Neural cell (in vitro differentiated cells): Measurements from ENCODE around the gene BCO2. TPM values are rescaled to one million over a fixed set of nuclear protein-coding genes. Genes with fewer than 3 reads are reported as not detected.

Experiments
- H2AFZ ChIP-seq: fragments of 200-600, 300-800 bp; sonication (generic), shearing (Covaris generic); 2 replicates; pipeline ENCODE4 v1.6.0; 2014; ENCODE audit warnings: low read depth, mild to moderate bottlenecking, antibody characterized with exemption, low read length, moderate library complexity
- H3F3A ChIP-seq: fragments of 200-600 bp; shearing (Covaris generic); 2 replicates; pipeline ENCODE4 v1.6.1; 2016; ENCODE audit warnings: mild to moderate bottlenecking, moderate library complexity, mixed read lengths, antibody characterized with exemption, low read length; ENCODE audit not compliant: insufficient read depth, poor library complexity, severe bottlenecking
- H3K27ac ChIP-seq: fragments of 200-600, 300-800 bp; sonication (generic), shearing (Covaris generic); 2 replicates; pipeline ENCODE4 v1.5.1; 2014; ENCODE audit warnings: mild to moderate bottlenecking, low read length, moderate library complexity
- H3K27me3 ChIP-seq: fragments of 300-800, 200-600 bp; sonication (generic), shearing (Covaris generic); 2 replicates; pipeline ENCODE4 v1.6.0; 2014; ENCODE audit warnings: mild to moderate bottlenecking, low read depth, low read length, moderate library complexity; ENCODE audit not compliant: insufficient read depth
- H3K36me3 ChIP-seq: fragments of 300-800, 200-600 bp; sonication (generic), shearing (Covaris generic); 2 replicates; pipeline ENCODE4 v1.5.1; 2014; ENCODE audit warnings: mild to moderate bottlenecking, antibody characterized with exemption, low read length, moderate library complexity; ENCODE audit not compliant: insufficient read depth
- H3K4me2 ChIP-seq: fragments of 300-800, 200-600 bp; sonication (generic), shearing (Covaris generic); 2 replicates; pipeline ENCODE4 v1.6.0; 2014; ENCODE audit warnings: mild to moderate bottlenecking, low read length
- H3K4me3 ChIP-seq: fragments of 300-800, 200-600 bp; sonication (generic), shearing (Covaris generic); 2 replicates; pipeline ENCODE4 v1.5.1; 2014; ENCODE audit warnings: mild to moderate bottlenecking, low read length, moderate library complexity
- H3K79me2 ChIP-seq: fragments of 200-600 bp; shearing (Covaris generic); replicated peaks from 2 replicates; pipeline ENCODE4 v1.6.0; 2014; ENCODE audit warnings: mild to moderate bottlenecking, low read length, moderate library complexity; ENCODE audit not compliant: insufficient read depth
- H3K9ac ChIP-seq: fragments of 300-800, 200-600 bp; sonication (generic), shearing (Covaris generic); 2 replicates; pipeline ENCODE4 v1.6.1; 2016; ENCODE audit warnings: mild to moderate bottlenecking, low read length, mixed read lengths
- H3K9me2 ChIP-seq: fragments of 200-600 bp; shearing (Covaris generic); 2 replicates; pipeline ENCODE4 v1.6.1; 2016; ENCODE audit warnings: mild to moderate bottlenecking, low read length, mixed read lengths; ENCODE audit not compliant: insufficient read depth
- H3K9me3 ChIP-seq: fragments of 200-600, 300-800 bp; sonication (generic), shearing (Covaris generic); 2 replicates; pipeline ENCODE4 v1.6.1; 2016; ENCODE audit warnings: mild to moderate bottlenecking, mixed run types, low read length, moderate library complexity, mixed read lengths
- H4K20me1 ChIP-seq: fragments of 200-600 bp; shearing (Covaris generic); 2 replicates; pipeline ENCODE4 v1.6.1; 2016; ENCODE audit warnings: mild to moderate bottlenecking, mixed run types; ENCODE audit not compliant: insufficient read depth
- EP300 ChIP-seq: fragments of 450-650 bp; conservative IDR thresholded peaks from 2 replicates; pipeline ENCODE4 v1.6.1; 2014; ENCODE audit warnings: antibody characterized with exemption, mild to moderate bottlenecking, moderate library complexity; ENCODE audit not compliant: poor library complexity, severe bottlenecking
- EZH2 ChIP-seq: fragments of 200-600, 300-800 bp; shearing (Covaris generic), sonication (generic); IDR thresholded peaks from 2 replicates; pipeline ENCODE4 v1.6.1; 2014; ENCODE audit warnings: antibody characterized with exemption, low read length, borderline replicate concordance, mild to moderate bottlenecking; ENCODE audit not compliant: insufficient read depth, poor library complexity, severe bottlenecking
- MXI1 ChIP-seq: fragments of 450-650 bp; conservative IDR thresholded peaks from 2 replicates; pipeline ENCODE4 v1.6.1; 2014; ENCODE audit warnings: antibody characterized with exemption, mild to moderate bottlenecking; ENCODE audit not compliant: poor library complexity, severe bottlenecking
- POLR2AphosphoS5 ChIP-seq: IDR thresholded peaks from 2 replicates; pipeline ENCODE4 v1.6.1; 2012
- RAD21 ChIP-seq: fragments of 450-650 bp; conservative IDR thresholded peaks from 2 replicates; pipeline ENCODE4 v1.6.1; 2014; ENCODE audit warnings: antibody characterized with exemption, mild to moderate bottlenecking, moderate library complexity
- SMC3 ChIP-seq: fragments of 450-650 bp; conservative IDR thresholded peaks from 2 replicates; pipeline ENCODE4 v1.6.1; 2014; ENCODE audit warnings: antibody characterized with exemption, mild to moderate bottlenecking, moderate library complexity; ENCODE audit not compliant: poor library complexity
- TAF1 ChIP-seq: IDR thresholded peaks from 2 replicates; pipeline ENCODE4 v1.6.1; 2012; ENCODE audit warnings: low read depth
- polyA plus RNA-seq: library from polyadenylated mRNA; depleted of rRNA; stranded (reverse); fragments of >200 nt; gene quantifications from 2 replicates; pipeline ENCODE4 v1.2.3, GENCODE V29; 2014
- TF ChIP-seq, protein P1 (sequence below): fragments of 450-650 bp; IDR thresholded peaks from 2 replicates; pipeline ENCODE4 v1.5.1; 2014; ENCODE audit warnings: antibody characterized with exemption, mild to moderate bottlenecking, moderate library complexity; ENCODE audit not compliant: poor library complexity, severe bottlenecking
- TF ChIP-seq, protein P2 (sequence below): IDR thresholded peaks from 2 replicates; pipeline ENCODE4 v1.6.1; 2012; ENCODE audit warnings: borderline replicate concordance

BCO2 gene
- polyA plus RNA-seq, 1 donor from 2014 or later = 7.4 TPM

DNA sequence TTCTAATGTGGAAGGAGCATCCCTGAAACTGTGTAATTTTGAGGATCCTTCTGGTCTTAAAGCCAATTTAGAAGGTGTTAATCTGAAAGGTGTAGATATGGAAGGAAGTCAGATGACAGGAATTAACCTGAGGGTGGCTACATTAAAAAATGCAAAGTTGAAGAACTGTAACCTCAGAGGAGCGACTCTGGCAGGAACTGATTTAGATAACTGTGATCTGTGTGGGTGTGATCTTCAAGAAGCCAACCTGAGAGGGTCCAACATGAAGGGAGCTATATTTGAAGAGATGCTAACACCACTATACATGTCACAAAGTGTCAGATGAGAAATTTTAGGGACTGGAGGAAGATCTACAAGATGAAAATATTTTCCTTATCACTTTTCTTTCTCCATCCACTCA lies 7.6 kb downstream of the BCO2 start:
- Histone ChIP-seq H3F3A (no peaks in the 10 kb centered on the region), H4K20me1 (no peaks in the 10 kb centered on the region), H3K4me2 (no peak overlapping the region), H3K27ac (no peak overlapping the region), H3K27me3 (no peaks in the 10 kb centered on the region), H3K79me2 (no peaks in the 10 kb centered on the region), H3K36me3 (no peaks in the 10 kb centered on the region), H3K9ac (no peak overlapping the region), H2AFZ (no peak overlapping the region), H3K4me3 (no peak overlapping the region), H3K9me3 (no peaks in the 10 kb centered on the region), H3K9me2 (no peaks in the 10 kb centered on the region)
- TF ChIP-seq, protein P1, sequence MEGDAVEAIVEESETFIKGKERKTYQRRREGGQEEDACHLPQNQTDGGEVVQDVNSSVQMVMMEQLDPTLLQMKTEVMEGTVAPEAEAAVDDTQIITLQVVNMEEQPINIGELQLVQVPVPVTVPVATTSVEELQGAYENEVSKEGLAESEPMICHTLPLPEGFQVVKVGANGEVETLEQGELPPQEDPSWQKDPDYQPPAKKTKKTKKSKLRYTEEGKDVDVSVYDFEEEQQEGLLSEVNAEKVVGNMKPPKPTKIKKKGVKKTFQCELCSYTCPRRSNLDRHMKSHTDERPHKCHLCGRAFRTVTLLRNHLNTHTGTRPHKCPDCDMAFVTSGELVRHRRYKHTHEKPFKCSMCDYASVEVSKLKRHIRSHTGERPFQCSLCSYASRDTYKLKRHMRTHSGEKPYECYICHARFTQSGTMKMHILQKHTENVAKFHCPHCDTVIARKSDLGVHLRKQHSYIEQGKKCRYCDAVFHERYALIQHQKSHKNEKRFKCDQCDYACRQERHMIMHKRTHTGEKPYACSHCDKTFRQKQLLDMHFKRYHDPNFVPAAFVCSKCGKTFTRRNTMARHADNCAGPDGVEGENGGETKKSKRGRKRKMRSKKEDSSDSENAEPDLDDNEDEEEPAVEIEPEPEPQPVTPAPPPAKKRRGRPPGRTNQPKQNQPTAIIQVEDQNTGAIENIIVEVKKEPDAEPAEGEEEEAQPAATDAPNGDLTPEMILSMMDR = no peak
- TF ChIP-seq SMC3 = no peak
- no peak for TF ChIP-seq MXI1
- no peak for TF ChIP-seq EZH2
- TF ChIP-seq, protein P2, sequence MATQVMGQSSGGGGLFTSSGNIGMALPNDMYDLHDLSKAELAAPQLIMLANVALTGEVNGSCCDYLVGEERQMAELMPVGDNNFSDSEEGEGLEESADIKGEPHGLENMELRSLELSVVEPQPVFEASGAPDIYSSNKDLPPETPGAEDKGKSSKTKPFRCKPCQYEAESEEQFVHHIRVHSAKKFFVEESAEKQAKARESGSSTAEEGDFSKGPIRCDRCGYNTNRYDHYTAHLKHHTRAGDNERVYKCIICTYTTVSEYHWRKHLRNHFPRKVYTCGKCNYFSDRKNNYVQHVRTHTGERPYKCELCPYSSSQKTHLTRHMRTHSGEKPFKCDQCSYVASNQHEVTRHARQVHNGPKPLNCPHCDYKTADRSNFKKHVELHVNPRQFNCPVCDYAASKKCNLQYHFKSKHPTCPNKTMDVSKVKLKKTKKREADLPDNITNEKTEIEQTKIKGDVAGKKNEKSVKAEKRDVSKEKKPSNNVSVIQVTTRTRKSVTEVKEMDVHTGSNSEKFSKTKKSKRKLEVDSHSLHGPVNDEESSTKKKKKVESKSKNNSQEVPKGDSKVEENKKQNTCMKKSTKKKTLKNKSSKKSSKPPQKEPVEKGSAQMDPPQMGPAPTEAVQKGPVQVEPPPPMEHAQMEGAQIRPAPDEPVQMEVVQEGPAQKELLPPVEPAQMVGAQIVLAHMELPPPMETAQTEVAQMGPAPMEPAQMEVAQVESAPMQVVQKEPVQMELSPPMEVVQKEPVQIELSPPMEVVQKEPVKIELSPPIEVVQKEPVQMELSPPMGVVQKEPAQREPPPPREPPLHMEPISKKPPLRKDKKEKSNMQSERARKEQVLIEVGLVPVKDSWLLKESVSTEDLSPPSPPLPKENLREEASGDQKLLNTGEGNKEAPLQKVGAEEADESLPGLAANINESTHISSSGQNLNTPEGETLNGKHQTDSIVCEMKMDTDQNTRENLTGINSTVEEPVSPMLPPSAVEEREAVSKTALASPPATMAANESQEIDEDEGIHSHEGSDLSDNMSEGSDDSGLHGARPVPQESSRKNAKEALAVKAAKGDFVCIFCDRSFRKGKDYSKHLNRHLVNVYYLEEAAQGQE = no peak
- no peak for TF ChIP-seq POLR2AphosphoS5
- TF ChIP-seq TAF1 = no peak
- no peak for TF ChIP-seq RAD21
- TF ChIP-seq EP300 = no peak

DNA sequence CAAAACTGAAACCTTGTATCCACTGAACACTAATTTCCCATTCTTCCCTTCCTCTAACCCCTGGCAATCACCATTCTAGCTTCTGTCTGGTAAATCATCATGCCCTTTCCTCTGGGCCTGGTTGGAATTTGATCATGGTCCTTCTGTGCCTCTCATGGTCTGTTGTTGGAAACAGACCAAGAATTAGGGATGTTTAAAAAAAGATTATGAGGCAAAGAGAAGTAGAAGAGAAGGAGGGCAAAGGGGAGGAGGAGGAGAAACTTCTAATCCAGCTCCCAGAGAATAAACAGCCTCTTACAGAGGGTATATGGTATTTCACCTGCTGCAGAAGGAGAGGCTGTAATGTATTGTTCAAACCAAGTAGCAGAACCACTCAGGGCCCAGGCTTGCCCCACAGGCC lies 10.6 kb downstream of the BCO2 start:
- H3K79me2 ChIP-seq = no peaks in the 10 kb centered on the region
- H3K4me2 ChIP-seq = no peak overlapping the region
- no peak overlapping the region for H3K4me3 ChIP-seq
- H3K36me3 ChIP-seq = no peaks in the 10 kb centered on the region
- H3F3A ChIP-seq = no peaks in the 10 kb centered on the region
- H3K9me3 ChIP-seq = no peaks in the 10 kb centered on the region
- H3K9me2 ChIP-seq = no peaks in the 10 kb centered on the region
- no peaks in the 10 kb centered on the region for H3K27me3 ChIP-seq
- H3K9ac ChIP-seq = no peak overlapping the region
- H3K27ac ChIP-seq = no peak overlapping the region
- TF ChIP-seq, protein P2 = no peak
- TF ChIP-seq EP300 = no peak
- TF ChIP-seq TAF1 = no peak
- TF ChIP-seq MXI1 = no peak
- TF ChIP-seq, protein P1 = no peak
- no peak for TF ChIP-seq EZH2
- no peak for TF ChIP-seq POLR2AphosphoS5
- TF ChIP-seq RAD21 = no peak
- TF ChIP-seq SMC3 = no peak
- H4K20me1 ChIP-seq = no peaks in the 10 kb centered on the region
- H2AFZ ChIP-seq = no peak overlapping the region
